Kidney epithelial cell (primary cell): ENCODE results near the gene CMC4. TPM values are rescaled to one million over a fixed set of nuclear protein-coding genes. Genes with fewer than 3 reads are reported as not detected.

ENCODE experiments used
- DNase-seq: peaks from one replicate; pipeline ENCODE4 v3.0.0-alpha.2; 2010; ENCODE audit warnings: low read depth
- H3K27me3 ChIP-seq: 2 replicates; pipeline ENCODE4 v1.6.0; 2011; ENCODE audit warnings: low read length; ENCODE audit not compliant: control insufficient read depth, insufficient read depth
- H3K36me3 ChIP-seq: 2 replicates; pipeline ENCODE4 v1.5.1; 2011; ENCODE audit warnings: low read length; ENCODE audit not compliant: control insufficient read depth, insufficient read depth
- H3K4me3 ChIP-seq: 2 replicates; pipeline ENCODE4 v1.5.1; 2011; ENCODE audit warnings: low read depth, mild to moderate bottlenecking, control low read depth, low read length
- CTCF ChIP-seq: IDR thresholded peaks from 2 replicates; pipeline ENCODE4 v1.5.1; 2011; ENCODE audit warnings: mild to moderate bottlenecking, moderate library complexity, low read length, control low read depth, inconsistent platforms; ENCODE audit not compliant: insufficient read depth, poor library complexity, severe bottlenecking
- total RNA-seq: library from RNA; depleted of rRNA; stranded (reverse); fragments of >200 nt; gene quantifications from 2 replicates; pipeline ENCODE4 v1.2.3, GENCODE V29; 2015

CMC4 gene
- total RNA-seq, 1 donor from 2014 or later = 10.5 TPM

GRCh38 chrX:155023907-155024833 lies 46.8 kb downstream of the CMC4 start:
- TF ChIP-seq CTCF = no peak
- Histone ChIP-seq H3K4me3 (no peak overlapping the region), H3K27me3 (no peaks in the 10 kb centered on the region), H3K36me3 (no peaks in the 10 kb centered on the region)
- no peak for DNase-seq

GRCh38 chrX:155022585-155022984 lies 48.4 kb downstream of the CMC4 start, which contains the start of gene F8:
Gene F8, minus strand, starts transcription at chrX:155022723. Its CDS starts 171 bp downstream, at chrX:155022552.
- H3K36me3 ChIP-seq = no peaks in the 10 kb centered on the region
- H3K4me3 ChIP-seq = no peak within 1 kb of the TSS
- no peak for TF ChIP-seq CTCF
- no peak for DNase-seq
- H3K27me3 ChIP-seq = no peaks in the 10 kb centered on the region

- Histone ChIP-seq H3K36me3 (no peaks in the 10 kb centered on the region), H3K4me3 (no peak overlapping the region), H3K27me3 (no peaks in the 10 kb centered on the region)
- DNase-seq = no peak
- no peak for TF ChIP-seq CTCF
Observed at GRCh38 chrX:155020591-155020990, 50.3 kb downstream of the CMC4 start.

Other genes with a start within 250 kb of the CMC4 start
- gene SMIM9, start 236.5 kb downstream of the CMC4 start, total RNA-seq = not detected in 2 replicates
- gene F8A1, start 184.8 kb downstream of the CMC4 start, total RNA-seq = 14.9 and 19.0 TPM in 2 replicates
- 3.1 and 3.3 TPM in 2 replicates for gene F8, start 48.4 kb downstream of the CMC4 start, total RNA-seq
- 29.9 and 43.7 TPM in 2 replicates for gene FUNDC2, start 44.3 kb downstream of the CMC4 start, total RNA-seq
- 0.27 and 1.1 TPM in 2 replicates for gene MTCP1, start within 50 bp of the CMC4 start, total RNA-seq
- 10.8 and 11.8 TPM in 2 replicates for gene BRCC3, start 372 bp upstream of the CMC4 start, total RNA-seq
- 42.1 and 56.2 TPM in 2 replicates for gene VBP1, start 145.3 kb upstream of the CMC4 start, total RNA-seq
- 5.4 and 6.6 TPM in 2 replicates for gene RAB39B, start 193.4 kb upstream of the CMC4 start, total RNA-seq